ENCODE data around the gene DPPA3. TPM values are rescaled to one million over a fixed set of nuclear protein-coding genes. Genes with fewer than 3 reads are reported as not detected.
"Not testable (repeated sequence)": the region's sequence is repeated elsewhere in the genome, so short reads cannot be mapped to it uniquely, and the experiment has no call there.

DPPA3 gene
- total RNA-seq, 1 experiment from 2014 or later, result 6.8 TPM

- POLR2A ChIA-PET, result interaction anchor here (0.9 kb wide), 1 partner anchor 11 kb away, joined by 3 read pairs; no protein-coding TSS in a partner anchor
- no peak for DNase-seq (ENCODE audit: low spot score)
- peaks cover 7% of the 10 kb centered on the region for H3K36me3 Mint-ChIP-seq
- ATAC-seq, result peak; percentile 28
- H3K4me1 Mint-ChIP-seq, result peaks cover 14% of the 10 kb centered on the region
- H3K4me3 Mint-ChIP-seq, result no peak overlapping the region
- no peak for TF ChIP-seq ZSCAN18 (CRISPR knock-in tag; IDR thresholded peaks at IDR 0.05)
- no peak for TF ChIP-seq ZNF121 (CRISPR knock-in tag; IDR thresholded peaks at IDR 0.05)
- TF ChIP-seq KAT7 (CRISPR knock-in tag; IDR thresholded peaks at IDR 0.05; ENCODE audit: borderline replicate concordance), result no peak
- TF ChIP-seq ZNF532 (CRISPR knock-in tag; IDR thresholded peaks at IDR 0.05; ENCODE audit: borderline replicate concordance), result no peak
- no peak for TF ChIP-seq MXD4 (CRISPR knock-in tag; IDR thresholded peaks at IDR 0.05; ENCODE audit: borderline replicate concordance)
- TF ChIP-seq NFYB (CRISPR knock-in tag; conservative IDR thresholded peaks at IDR 0.05; ENCODE audit: low read depth), result peak; percentile 72
- H3K27me3 Mint-ChIP-seq (ENCODE audit: low read depth), result no peaks in the 10 kb centered on the region
- CTCF ChIA-PET, result interaction anchor here (0.8 to 1.0 kb wide), 3 partner anchors 11 to 35 kb away, joined by 3 to 4 read pairs (median 3); no protein-coding TSS in a partner anchor
- peaks cover 7% of the 10 kb centered on the region for H3K9me3 Mint-ChIP-seq
- no peak overlapping the region for H3K27ac Mint-ChIP-seq
Measured at GRCh38 chr12:7751394-7751793, 40.2 kb downstream of the DPPA3 start.

- CTCF ChIA-PET, result interaction anchor here (1.0 kb wide), 1 partner anchor 12 kb away, joined by 3 read pairs; no protein-coding TSS in a partner anchor
- not testable (repeated sequence) for H3K4me3 Mint-ChIP-seq; H3K27ac Mint-ChIP-seq; H3K9me3 Mint-ChIP-seq; DNase-seq (ENCODE audit: low spot score); ATAC-seq; H3K36me3 Mint-ChIP-seq; H3K27me3 Mint-ChIP-seq (ENCODE audit: low read depth)
- peaks cover 18% of the 10 kb centered on the region for H3K4me1 Mint-ChIP-seq
- POLR2A ChIA-PET, result interaction anchor here (0.9 kb wide), 1 partner anchor 10 kb away, joined by 3 read pairs; no protein-coding TSS in a partner anchor
- 0 out of 2 replicates have a peak, but pooled peaks have one; percentile 29 for TF ChIP-seq FOXP1 (CRISPR knock-in tag; IDR thresholded peaks at IDR 0.05; ENCODE audit: borderline replicate concordance)
- TF ChIP-seq RELA (CRISPR knock-in tag; IDR thresholded peaks at IDR 0.05; ENCODE audit: borderline replicate concordance), result 0 out of 2 replicates have a peak, but pooled peaks have one; percentile 20
Measured at GRCh38 chr12:7751941-7752922, 41.0 kb downstream of the DPPA3 start.

- CTCF ChIA-PET; H3K4me3 Mint-ChIP-seq; H3K36me3 Mint-ChIP-seq; DNase-seq (ENCODE audit: low spot score); POLR2A ChIA-PET; H3K27me3 Mint-ChIP-seq (ENCODE audit: low read depth); ATAC-seq; H3K9me3 Mint-ChIP-seq: not testable (repeated sequence)
- 0 out of 2 replicates have a peak overlapping the region, but pooled peaks have one; percentile 45 for H3K27ac Mint-ChIP-seq
- H3K4me1 Mint-ChIP-seq, result peaks cover 32% of the 10 kb centered on the region
Measured at GRCh38 chr12:7755668-7756067, 44.4 kb downstream of the DPPA3 start.

- H3K36me3 Mint-ChIP-seq, result peaks cover 3% of the 10 kb centered on the region; the same call in 1 of the 2 replicates
- POLR2A ChIA-PET, result no interaction called here
- ATAC-seq, result no peak
- no peak overlapping the region for H3K4me3 Mint-ChIP-seq
- peaks cover 32% of the 10 kb centered on the region for H3K4me1 Mint-ChIP-seq
- CTCF ChIA-PET, result no interaction called here
- DNase-seq (ENCODE audit: low spot score), result no peak
- H3K27me3 Mint-ChIP-seq (ENCODE audit: low read depth), result no peaks in the 10 kb centered on the region
- H3K9me3 Mint-ChIP-seq, result no peaks in the 10 kb centered on the region
- H3K27ac Mint-ChIP-seq, result peak overlapping the region; percentile 95
- TF ChIP-seq CDX4 (CRISPR knock-in tag; IDR thresholded peaks at IDR 0.05; ENCODE audit: borderline replicate concordance), result no peak
- TF ChIP-seq ZNF232 (CRISPR knock-in tag; IDR thresholded peaks at IDR 0.05), result no peak
- no peak for TF ChIP-seq CREM (CRISPR knock-in tag; IDR thresholded peaks at IDR 0.05)
- no peak for TF ChIP-seq TEAD4 (CRISPR knock-in tag; IDR thresholded peaks at IDR 0.05)
- no peak for TF ChIP-seq MLX (CRISPR knock-in tag; IDR thresholded peaks at IDR 0.05)
- TF ChIP-seq NR2C2 (CRISPR knock-in tag; IDR thresholded peaks at IDR 0.05), result no peak
- no peak for TF ChIP-seq NFYB (CRISPR knock-in tag; conservative IDR thresholded peaks at IDR 0.05; ENCODE audit: low read depth)
- TF ChIP-seq ETV6 (CRISPR knock-in tag; IDR thresholded peaks at IDR 0.05), result no peak
- TF ChIP-seq AR (CRISPR knock-in tag; IDR thresholded peaks at IDR 0.05), result no peak
- TF ChIP-seq ZNF416 (CRISPR knock-in tag; IDR thresholded peaks at IDR 0.05), result no peak
Measured at GRCh38 chr12:7756993-7757392, 45.8 kb downstream of the DPPA3 start.
